ENCODE results near the gene DRC7.
"Not testable (repeated sequence)": the region's sequence is repeated elsewhere in the genome, so short reads cannot be mapped to it uniquely, and the experiment has no call there.

DRC7 gene

GRCh38 chr16:57721356-57722209, 27.0 kb downstream of the DRC7 start:
- DNase-seq, result no peak

GRCh38 chr16:57722210-57722499, 27.5 kb downstream of the DRC7 start:
- DNase-seq, result no peak

- no peak for DNase-seq
Measured at GRCh38 chr16:57722651-57723050, 28.0 kb downstream of the DRC7 start.

- no peak for DNase-seq
Measured at GRCh38 chr16:57723170-57723569, 28.6 kb downstream of the DRC7 start.

GRCh38 chr16:57724531-57724930, 29.9 kb downstream of the DRC7 start:
- DNase-seq, result no peak

GRCh38 chr16:57725151-57725550, 30.5 kb downstream of the DRC7 start:
- DNase-seq, result no peak

GRCh38 chr16:57725554-57725953, 30.9 kb downstream of the DRC7 start:
- DNase-seq, result no peak

- DNase-seq, result no peak
Measured at GRCh38 chr16:57725976-57726375, 31.4 kb downstream of the DRC7 start.

- DNase-seq, result no peak
Measured at GRCh38 chr16:57726433-57726947, 31.9 kb downstream of the DRC7 start.

GRCh38 chr16:57727610-57728009, 33.0 kb downstream of the DRC7 start:
- DNase-seq, result no peak

GRCh38 chr16:57728336-57729181, 34.0 kb downstream of the DRC7 start:
- DNase-seq, result no peak

- no peak for DNase-seq
Measured at GRCh38 chr16:57729182-57729484, 34.5 kb downstream of the DRC7 start.

GRCh38 chr16:57729852-57730251, 35.2 kb downstream of the DRC7 start:
- DNase-seq, result not testable (repeated sequence)

- DNase-seq, result no peak
Measured at GRCh38 chr16:57730771-57731730, 36.4 kb downstream of the DRC7 start.

- DNase-seq, result no peak
Measured at GRCh38 chr16:57732037-57732436, 37.4 kb downstream of the DRC7 start.

GRCh38 chr16:57732714-57733113, 38.1 kb downstream of the DRC7 start:
- DNase-seq, result no peak

- DNase-seq, result no peak
Measured at GRCh38 chr16:57734308-57734924, 39.8 kb downstream of the DRC7 start.

GRCh38 chr16:57734925-57735754, 40.5 kb downstream of the DRC7 start:
- peak; percentile 100 for DNase-seq

GRCh38 chr16:57735755-57736418, 41.3 kb downstream of the DRC7 start, which contains the start of gene KATNB1:
Gene KATNB1 (plus strand): TSS chr16:57735770. CDS start chr16:57737244, 1,474 bp downstream.
- DNase-seq, result no peak

- DNase-seq, result no peak
Measured at GRCh38 chr16:57736419-57737351, 42.1 kb downstream of the DRC7 start.
